MM.1S (cell line): ENCODE measurements around the gene EFNA4.

Experiments
- DNase-seq: peaks from one replicate; pipeline ENCODE4 v3.0.0-alpha.2; 2015
- H2AFZ ChIP-seq: fragments of 300-600 bp; sonication (generic); 2 replicates; pipeline ENCODE4 v1.6.0; 2016; ENCODE audit warnings: antibody characterized with exemption, low read length
- H3F3A ChIP-seq: fragments of 300-600 bp; sonication (generic); 2 replicates; pipeline ENCODE4 v1.6.1; 2016; ENCODE audit warnings: mild to moderate bottlenecking, antibody characterized with exemption, low read length, moderate library complexity, mixed read lengths; ENCODE audit not compliant: insufficient read depth
- H3K27ac ChIP-seq: fragments of 300-600 bp; sonication (generic); 2 replicates; pipeline ENCODE4 v1.5.1; 2016; ENCODE audit warnings: mild to moderate bottlenecking, low read length
- H3K27me3 ChIP-seq: fragments of 300-600 bp; sonication (generic); replicated peaks from 2 replicates; pipeline ENCODE4 v1.6.0; 2016; ENCODE audit warnings: low read length; ENCODE audit not compliant: insufficient read depth
- H3K36me3 ChIP-seq: fragments of 300-600 bp; sonication (generic); replicated peaks from 2 replicates; pipeline ENCODE4 v1.6.1; 2016; ENCODE audit warnings: mild to moderate bottlenecking, low read length, mixed read lengths; ENCODE audit not compliant: insufficient read depth
- H3K4me1 ChIP-seq: fragments of 300-600 bp; sonication (generic); 2 replicates; pipeline ENCODE4 v1.6.1; 2016; ENCODE audit warnings: low read length, mixed read lengths
- H3K4me2 ChIP-seq: fragments of 300-600 bp; sonication (generic); 2 replicates; pipeline ENCODE4 v1.6.0; 2016; ENCODE audit warnings: low read depth, low read length
- H3K4me3 ChIP-seq: fragments of 300-600 bp; sonication (generic); 2 replicates; pipeline ENCODE4 v1.5.1; 2016; ENCODE audit warnings: low read length, mixed read lengths
- H3K79me2 ChIP-seq: fragments of 300-600 bp; sonication (generic); 2 replicates; pipeline ENCODE4 v1.6.1; 2016; ENCODE audit warnings: mixed run types, low read length, mixed read lengths
- H3K9ac ChIP-seq: fragments of 300-600 bp; sonication (generic); 2 replicates; pipeline ENCODE4 v1.6.1; 2016; ENCODE audit warnings: low read length, mixed read lengths
- H3K9me2 ChIP-seq: fragments of 300-600 bp; sonication (generic); replicated peaks from 2 replicates; pipeline ENCODE4 v1.6.1; 2016; ENCODE audit warnings: mild to moderate bottlenecking, low read length, mixed read lengths; ENCODE audit not compliant: insufficient read depth
- H3K9me3 ChIP-seq: fragments of 300-600 bp; sonication (generic); replicated peaks from 2 replicates; pipeline ENCODE4 v1.6.1; 2016; ENCODE audit warnings: mild to moderate bottlenecking, low read length, mixed read lengths; ENCODE audit not compliant: insufficient read depth
- H4K20me1 ChIP-seq: fragments of 300-600 bp; sonication (generic); 2 replicates; pipeline ENCODE4 v1.6.1; 2016; ENCODE audit warnings: mild to moderate bottlenecking, low read length, moderate library complexity, mixed read lengths; ENCODE audit not compliant: insufficient read depth
- CTCF ChIP-seq: fragments of 300-600 bp; sonication (generic); IDR thresholded peaks from 2 replicates; pipeline ENCODE4 v1.5.1; 2016; ENCODE audit warnings: antibody characterized with exemption, low read length, mixed read lengths
- EZH2 ChIP-seq: fragments of 300-600 bp; sonication (generic); optimal IDR thresholded peaks from 2 replicates; pipeline ENCODE3; 2017; ENCODE audit warnings: low read depth, mild to moderate bottlenecking, antibody characterized with exemption, low read length, mixed read lengths
- EZH2phosphoT487 ChIP-seq: fragments of 300-600 bp; sonication (generic); IDR thresholded peaks from 2 replicates; pipeline ENCODE4 v1.6.1; 2018; ENCODE audit warnings: antibody characterized with exemption, low read length

Gene EFNA4

GRCh38 chr1:155043793-155044192, 19.7 kb upstream of the EFNA4 start:
- H3K79me2 ChIP-seq: no peaks in the 10 kb centered on the region
- H3K9me3 ChIP-seq: no peaks in the 10 kb centered on the region
- no peaks in the 10 kb centered on the region for H3K36me3 ChIP-seq
- H3K27me3 ChIP-seq: no peaks in the 10 kb centered on the region
- H3K4me2 ChIP-seq: peak overlapping the region; percentile 64
- H4K20me1 ChIP-seq: no peaks in the 10 kb centered on the region
- H3F3A ChIP-seq: peaks cover 6% of the 10 kb centered on the region
- no peak overlapping the region for H3K27ac ChIP-seq
- TF ChIP-seq EZH2 (no peak), CTCF (no peak; the same call in 1 of the 2 replicates), EZH2phosphoT487 (no peak)
- H3K9ac ChIP-seq: peak overlapping the region; percentile 8; the same call in 1 of the 2 replicates
- H3K9me2 ChIP-seq: no peaks in the 10 kb centered on the region
- H2AFZ ChIP-seq: peak overlapping the region; percentile 75
- no peak for DNase-seq
- peaks cover 31% of the 10 kb centered on the region for H3K4me1 ChIP-seq
- H3K4me3 ChIP-seq: no peak overlapping the region; the same call in 1 of the 2 replicates

GRCh38 chr1:155044365-155044764, 19.2 kb upstream of the EFNA4 start:
- Histone ChIP-seq H3K27ac (no peak overlapping the region), H3K9me3 (no peaks in the 10 kb centered on the region), H3K79me2 (no peaks in the 10 kb centered on the region), H2AFZ (peak overlapping the region; percentile 75), H4K20me1 (no peaks in the 10 kb centered on the region), H3K4me3 (no peak overlapping the region), H3K4me1 (peaks cover 25% of the 10 kb centered on the region), H3K27me3 (no peaks in the 10 kb centered on the region), H3K4me2 (peak overlapping the region; percentile 64), H3K36me3 (no peaks in the 10 kb centered on the region), H3K9ac (no peak overlapping the region), H3K9me2 (no peaks in the 10 kb centered on the region), H3F3A (peaks cover under 1% of the 10 kb centered on the region; the same call in 1 of the 2 replicates)
- DNase-seq: no peak
- TF ChIP-seq CTCF (no peak), EZH2 (no peak), EZH2phosphoT487 (no peak)

DNA sequence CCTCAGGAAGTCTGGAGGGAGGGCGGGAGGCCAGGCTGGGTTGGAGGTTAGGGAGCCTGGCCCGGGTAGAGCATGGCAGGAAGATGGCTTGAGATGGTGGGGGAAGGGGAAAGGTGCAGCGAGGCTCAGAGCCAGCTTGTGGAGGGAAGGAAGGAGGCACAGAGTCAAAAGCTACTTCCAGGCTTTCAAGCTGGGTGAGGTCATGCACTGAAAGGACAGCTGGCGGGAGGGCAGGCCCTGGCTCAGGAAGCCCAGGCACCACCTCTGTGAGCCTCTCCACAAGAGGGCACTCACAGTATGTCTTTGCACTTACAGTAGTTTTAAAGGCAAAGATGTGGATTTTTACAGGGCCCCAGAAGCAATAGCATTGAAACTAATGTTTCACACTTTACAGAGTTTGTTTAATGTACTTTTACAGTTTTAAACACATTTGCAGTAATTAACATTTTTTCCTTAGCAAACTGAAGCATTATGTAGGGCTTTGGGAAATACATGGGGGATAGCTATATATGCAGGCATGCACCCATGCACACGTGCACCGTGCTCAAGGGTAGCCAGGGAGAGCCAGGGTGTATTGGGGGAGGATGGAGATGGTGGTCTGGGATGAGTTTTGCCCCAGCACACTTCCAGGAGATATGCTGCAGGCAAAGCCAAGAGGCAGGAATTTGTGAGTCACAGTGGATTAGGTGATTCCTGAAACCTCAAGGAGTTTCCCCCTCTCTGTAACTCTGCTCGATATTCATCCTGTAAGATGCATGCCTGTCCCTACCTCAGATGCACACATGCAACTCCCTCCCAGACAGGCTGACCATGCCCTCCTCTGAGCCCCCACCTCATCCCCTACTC, 18.5 kb upstream of the EFNA4 start:
- Histone ChIP-seq H3K4me2 (peak overlapping the region; percentile 10), H3K4me1 (peaks cover 28% of the 10 kb centered on the region), H3K36me3 (no peaks in the 10 kb centered on the region), H2AFZ (peak overlapping the region; percentile 64), H3F3A (peaks cover 5% of the 10 kb centered on the region), H3K4me3 (no peak overlapping the region), H3K9me3 (no peaks in the 10 kb centered on the region), H3K9me2 (no peaks in the 10 kb centered on the region), H3K27me3 (no peaks in the 10 kb centered on the region), H3K9ac (no peak overlapping the region), H3K27ac (no peak overlapping the region), H4K20me1 (no peaks in the 10 kb centered on the region), H3K79me2 (no peaks in the 10 kb centered on the region)
- peak; percentile 93 for TF ChIP-seq CTCF
- TF ChIP-seq EZH2: no peak
- TF ChIP-seq EZH2phosphoT487: no peak
- DNase-seq: peak; percentile 93
